Stimulated activated CD4-positive, alpha-beta T cell treated with anti-CD3 and anti-CD28 coated beads, Interleukin-12 subunit alpha, Interleukin-12 subunit beta, amount 100 ng/mL, for 4 hours (primary cell): Measurements from ENCODE around the gene SMDT1.
A peak's percentile ranks its signal among the peaks of the same experiment; 100 is the strongest.
"Not testable (repeated sequence)": the region's sequence is repeated elsewhere in the genome, so short reads cannot be mapped to it uniquely, and the experiment has no call there.

Experiments used
- DNase-seq: peaks from one replicate; pipeline ENCODE4 v3.0.0-alpha.2; 2020

SMDT1 gene

GRCh38 chr22:42115420-42115830 lies 35.9 kb downstream of the SMDT1 start:
- not testable (repeated sequence) for DNase-seq

- no peak for DNase-seq
These were observed 37.4 kb downstream of the SMDT1 start for GRCh38 chr22:42116848-42117424.

GRCh38 chr22:42120231-42121021 lies 40.9 kb downstream of the SMDT1 start:
- peak; percentile 22 for DNase-seq

GRCh38 chr22:42123529-42123928 lies 44.0 kb downstream of the SMDT1 start:
- not testable (repeated sequence) for DNase-seq

- no peak for DNase-seq
These were observed 48.1 kb downstream of the SMDT1 start for GRCh38 chr22:42127606-42128005.

GRCh38 chr22:42128007-42128406 lies 48.5 kb downstream of the SMDT1 start:
- DNase-seq, result not testable (repeated sequence)

GRCh38 chr22:42128776-42129694 lies 49.5 kb downstream of the SMDT1 start:
- DNase-seq, result not testable (repeated sequence)

- DNase-seq, result not testable (repeated sequence)
These were observed 50.7 kb downstream of the SMDT1 start for GRCh38 chr22:42130182-42130581.

- DNase-seq, result not testable (repeated sequence)
These were observed 51.3 kb downstream of the SMDT1 start, which contains the start of gene CYP2D6 for GRCh38 chr22:42130639-42131431. CYP2D6 (minus strand) TSS chr22:42130810; CDS start chr22:42130791, 19 bp downstream.

- no peak for DNase-seq
These were observed 52.1 kb downstream of the SMDT1 start for GRCh38 chr22:42131562-42131961.

- DNase-seq, result no peak
These were observed 53.0 kb downstream of the SMDT1 start for GRCh38 chr22:42132457-42132856.
